Stomach (tissue), 9 donors: ENCODE data around the gene CDCP2. TPM values are rescaled to one million over a fixed set of nuclear protein-coding genes. Genes with fewer than 3 reads are reported as not detected.

Source experiments
- DNase-seq, 2 donors: peaks; one replicate each; pipeline versions ENCODE4 v3.0.0 to v3.0.0-alpha.2; 2013 to 2019
- H3K27ac ChIP-seq, 5 donors: fragments of 200-600 bp in 4 of 5; sonication (generic) in 4 of 5; one replicate each; pipeline ENCODE4 v1.5.1; 2013 to 2019; ENCODE audit warnings: mild to moderate bottlenecking in 1 of 5, moderate library complexity in 1 of 5
- H3K27me3 ChIP-seq, 3 donors: fragments of 200-600 bp; sonication (generic); one replicate each; pipeline ENCODE4 v1.5.1; 2017 to 2019; ENCODE audit warnings: mixed run types in 1 of 3
- H3K36me3 ChIP-seq, 4 donors: fragments of 200-600 bp; sonication (generic); 1 replicate in 3 of 4; 2 replicates in 1 of 4; pipeline ENCODE4 v1.5.1; 2016 to 2019
- H3K4me1 ChIP-seq, 4 donors: fragments of 200-600 bp; sonication (generic); one replicate each; pipeline ENCODE4 v1.5.1; 2016 to 2019
- H3K4me3 ChIP-seq, 4 donors: fragments of 200-600 bp; sonication (generic) in 3 of 4; one replicate each; pipeline ENCODE4 v1.5.1; 2016 to 2019; ENCODE audit warnings: mild to moderate bottlenecking in 1 of 4
- H3K9me3 ChIP-seq, 4 donors: fragments of 200-600 bp; sonication (generic); one replicate each; pipeline ENCODE4 v1.5.1; 2016 to 2019
- CTCF ChIP-seq, 7 experiments: fragments of 450-650 bp in 4 of 7; fragments of 200-600 bp in 3 of 7; sonication (generic) in 3 of 7; IDR thresholded peaks; one replicate each; pipeline ENCODE4 v1.5.1; 2016 to 2019; ENCODE audit warnings: antibody characterized with exemption in 7 of 7, control low read depth in 2 of 7, mild to moderate bottlenecking in 1 of 7
- EP300 ChIP-seq: sonication (generic); formaldehyde crosslinking; IDR thresholded peaks from one replicate; pipeline ENCODE4 v1.6.1; 2017; ENCODE audit warnings: antibody characterized with exemption
- POLR2A ChIP-seq, 4 donors: fragments of 450-650 bp; IDR thresholded peaks; one replicate each; pipeline ENCODE4 v1.6.1; 2016; ENCODE audit warnings: antibody characterized with exemption in 4 of 4, control low read depth in 2 of 4, mild to moderate bottlenecking in 1 of 4, moderate library complexity in 1 of 4
- POLR2AphosphoS5 ChIP-seq, 3 donors: sonication (generic); formaldehyde crosslinking; IDR thresholded peaks; one replicate each; pipeline ENCODE4 v1.6.1; 2016; ENCODE audit warnings: antibody characterized with exemption in 3 of 3
- whole genome bisulfite sequencing, 5 donors: extraction: QIAGEN DNeasy Blood & Tissue Kit in 3 of 5; methylation state at CpG; one replicate each; pipeline versions ENCODE4 v1.1.5 to v1.1.7; 2013 to 2018; 5-methylcytosine and 5-hydroxymethylcytosine counted together
- intact Hi-C: fragments of 100-400 bp; cut with DNase I; formaldehyde crosslinking; loops from one replicate; pipeline ENCODE4 v1.15.1; 2023; ENCODE audit warnings: low total_unique reads
- polyA plus RNA-seq, 3 donors: library from polyadenylated mRNA; stranded (reverse); fragments of 200-250 nt; gene quantifications; one replicate each; pipeline ENCODE4 v1.2.3, GENCODE V29; 2013
- total RNA-seq, 5 donors: library from RNA; depleted of rRNA; stranded (reverse); fragments of >200 nt; gene quantifications; one replicate each; pipeline versions ENCODE4 v1.1.0 to v1.2.3, GENCODE V29; 2014 to 2016
- donor health status: healthy with polysubstance abuse.
- donor health status: Bipolar disorder and iron deficiency.
- donor health status: healthy.

The CDCP2 gene
- total and polyA plus RNA-seq, 8 donors, result 0.18 to 0.58 TPM; not detected in 6

GRCh38 chr1:54120698-54121481, 31.9 kb downstream of the CDCP2 start:
- Histone ChIP-seq H3K27me3 (peaks cover 0 to 8% (median 0%) of the 10 kb centered on the region in 3 donors), H3K9me3 (no peaks in the 10 kb centered on the region), H3K4me3 (peak overlapping the region; percentile 22 to 42 (median 34)), H3K4me1 (peaks cover 17 to 49% (median 36%) of the 10 kb centered on the region in 4 donors), H3K27ac (peak overlapping the region in 1 of 5 donors; percentile 27), H3K36me3 (no peaks in the 10 kb centered on the region)
- TF ChIP-seq CTCF (IDR thresholded peaks at IDR 0.05), result no peak
- TF ChIP-seq POLR2AphosphoS5 (IDR thresholded peaks at IDR 0.05), result no peak
- TF ChIP-seq EP300, result no peak
- TF ChIP-seq POLR2A (IDR thresholded peaks at IDR 0.05), result no peak
- WGBS, 5 donors, result 51 to 69% (median 58%) methylated on average over 23 to 33 of the region's 33 CpGs
- intact Hi-C loops, result loop anchor here (10.0 kb wide), 1 partner anchor 374 kb away; no protein-coding TSS in a partner anchor
- no peak for DNase-seq

- Histone ChIP-seq H3K4me3 (no peak overlapping the region), H3K27ac (no peak overlapping the region), H3K9me3 (no peaks in the 10 kb centered on the region), H3K27me3 (peaks cover 0 to 8% (median 0%) of the 10 kb centered on the region in 3 donors), H3K36me3 (no peaks in the 10 kb centered on the region), H3K4me1 (peaks cover 17 to 43% (median 34%) of the 10 kb centered on the region in 4 donors)
- intact Hi-C loops, result loop anchor here (10.0 kb wide), 1 partner anchor 375 kb away; no protein-coding TSS in a partner anchor
- DNase-seq, result no peak
- TF ChIP-seq CTCF (IDR thresholded peaks at IDR 0.05) (no peak), POLR2A (IDR thresholded peaks at IDR 0.05) (no peak), EP300 (no peak), POLR2AphosphoS5 (IDR thresholded peaks at IDR 0.05) (no peak)
- 94 to 97% (median 95%) methylated on average over 13 of the region's 13 CpGs for WGBS, 5 donors
Measured at GRCh38 chr1:54120018-54120697, 32.6 kb downstream of the CDCP2 start.

- Histone ChIP-seq H3K27ac (no peak overlapping the region), H3K4me3 (no peak overlapping the region), H3K36me3 (no peaks in the 10 kb centered on the region), H3K27me3 (peaks cover 0 to 8% (median 0%) of the 10 kb centered on the region in 3 donors), H3K4me1 (peaks cover 17 to 28% (median 21%) of the 10 kb centered on the region in 4 donors), H3K9me3 (no peaks in the 10 kb centered on the region)
- TF ChIP-seq POLR2AphosphoS5 (IDR thresholded peaks at IDR 0.05), result no peak
- intact Hi-C loops, result no loop called here
- WGBS, 5 donors, result 86 to 94% (median 90%) methylated on average over 8 of the region's 8 CpGs
- DNase-seq, result no peak
Measured at GRCh38 chr1:54118704-54119103, 34.1 kb downstream of the CDCP2 start.

GRCh38 chr1:54117815-54118563, 34.8 kb downstream of the CDCP2 start:
- Histone ChIP-seq H3K9me3 (no peaks in the 10 kb centered on the region), H3K4me1 (peaks cover 17 to 25% (median 21%) of the 10 kb centered on the region in 4 donors), H3K27ac (no peak overlapping the region), H3K4me3 (no peak overlapping the region), H3K27me3 (peaks cover 0 to 8% (median 0%) of the 10 kb centered on the region in 3 donors), H3K36me3 (no peaks in the 10 kb centered on the region)
- DNase-seq, result no peak
- 86 to 90% (median 87%) methylated on average over 11 of the region's 11 CpGs for WGBS, 5 donors
- intact Hi-C loops, result no loop called here
- TF ChIP-seq POLR2AphosphoS5 (IDR thresholded peaks at IDR 0.05) (no peak), CTCF (IDR thresholded peaks at IDR 0.05) (no peak), EP300 (no peak), POLR2A (IDR thresholded peaks at IDR 0.05) (no peak)
